Coronary artery (tissue), 2 donors: ENCODE data around the gene ANXA4.
"Not testable (repeated sequence)": the region's sequence is repeated elsewhere in the genome, so short reads cannot be mapped to it uniquely, and the experiment has no call there.

Experiments
- DNase-seq: peaks from one replicate; pipeline ENCODE4 v3.0.0-alpha.2; 2017; ENCODE audit warnings: low spot score
- H3K27ac ChIP-seq, 2 donors: fragments of 200-600 bp; sonication (generic); one replicate each; pipeline ENCODE4 v1.5.1; 2016 to 2019
- H3K4me3 ChIP-seq: fragments of 200-600 bp; sonication (generic); 2 replicates; pipeline ENCODE4 v1.5.1; 2016; ENCODE audit warnings: mild to moderate bottlenecking, moderate library complexity
- TF ChIP-seq, protein P1 (sequence below): fragments of 200-600 bp; sonication (generic); IDR thresholded peaks from one replicate; pipeline ENCODE4 v1.5.1; 2019; ENCODE audit warnings: antibody characterized with exemption

The ANXA4 gene

DNA sequence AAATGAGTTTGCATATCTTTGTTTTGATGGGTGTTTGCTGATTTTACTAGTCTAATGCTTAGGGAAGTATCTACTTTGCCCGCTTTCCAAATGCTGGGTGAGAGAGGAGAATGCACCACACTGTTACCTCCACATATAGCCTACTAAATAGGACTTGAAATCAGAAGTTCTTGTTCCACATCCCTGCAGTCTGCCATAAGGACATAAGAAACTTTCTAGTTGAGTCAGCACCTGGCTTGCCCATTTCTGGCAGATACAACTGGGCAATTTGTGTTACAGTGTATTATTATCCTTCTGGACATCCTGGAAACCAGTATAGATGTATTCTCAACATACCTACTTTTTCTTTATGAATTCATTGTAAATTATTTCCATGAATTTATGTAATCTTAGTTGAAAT lies 29.5 kb downstream of the ANXA4 start:
- H3K27ac ChIP-seq = peak overlapping the region; percentile 10 to 46
- TF ChIP-seq, protein P1, sequence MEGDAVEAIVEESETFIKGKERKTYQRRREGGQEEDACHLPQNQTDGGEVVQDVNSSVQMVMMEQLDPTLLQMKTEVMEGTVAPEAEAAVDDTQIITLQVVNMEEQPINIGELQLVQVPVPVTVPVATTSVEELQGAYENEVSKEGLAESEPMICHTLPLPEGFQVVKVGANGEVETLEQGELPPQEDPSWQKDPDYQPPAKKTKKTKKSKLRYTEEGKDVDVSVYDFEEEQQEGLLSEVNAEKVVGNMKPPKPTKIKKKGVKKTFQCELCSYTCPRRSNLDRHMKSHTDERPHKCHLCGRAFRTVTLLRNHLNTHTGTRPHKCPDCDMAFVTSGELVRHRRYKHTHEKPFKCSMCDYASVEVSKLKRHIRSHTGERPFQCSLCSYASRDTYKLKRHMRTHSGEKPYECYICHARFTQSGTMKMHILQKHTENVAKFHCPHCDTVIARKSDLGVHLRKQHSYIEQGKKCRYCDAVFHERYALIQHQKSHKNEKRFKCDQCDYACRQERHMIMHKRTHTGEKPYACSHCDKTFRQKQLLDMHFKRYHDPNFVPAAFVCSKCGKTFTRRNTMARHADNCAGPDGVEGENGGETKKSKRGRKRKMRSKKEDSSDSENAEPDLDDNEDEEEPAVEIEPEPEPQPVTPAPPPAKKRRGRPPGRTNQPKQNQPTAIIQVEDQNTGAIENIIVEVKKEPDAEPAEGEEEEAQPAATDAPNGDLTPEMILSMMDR = no peak
- no peak for DNase-seq
- no peak overlapping the region for H3K4me3 ChIP-seq

DNA sequence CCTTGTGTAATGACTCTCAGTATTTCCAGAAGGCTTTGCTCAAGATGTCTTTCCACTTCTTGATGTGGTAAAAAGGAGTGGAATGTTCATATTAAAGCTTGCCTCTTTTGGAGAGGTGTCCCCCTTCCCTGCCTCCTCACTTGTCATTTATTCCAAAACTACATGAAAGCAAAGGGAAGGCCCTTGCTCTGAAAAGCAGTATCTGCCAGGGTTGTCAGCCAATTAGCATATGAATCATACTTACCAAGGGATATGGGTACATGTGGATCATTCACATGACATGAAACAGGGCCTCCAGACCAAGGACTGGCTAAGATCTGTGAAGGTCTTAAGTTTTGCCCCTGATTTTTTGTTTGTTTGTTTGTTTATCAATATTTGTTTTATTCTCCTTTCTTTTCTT lies 31.3 kb downstream of the ANXA4 start:
- TF ChIP-seq, protein P1 = no peak
- no peak for DNase-seq
- Histone ChIP-seq H3K4me3 (no peak overlapping the region), H3K27ac (peak overlapping the region; percentile 4 to 39)

DNA sequence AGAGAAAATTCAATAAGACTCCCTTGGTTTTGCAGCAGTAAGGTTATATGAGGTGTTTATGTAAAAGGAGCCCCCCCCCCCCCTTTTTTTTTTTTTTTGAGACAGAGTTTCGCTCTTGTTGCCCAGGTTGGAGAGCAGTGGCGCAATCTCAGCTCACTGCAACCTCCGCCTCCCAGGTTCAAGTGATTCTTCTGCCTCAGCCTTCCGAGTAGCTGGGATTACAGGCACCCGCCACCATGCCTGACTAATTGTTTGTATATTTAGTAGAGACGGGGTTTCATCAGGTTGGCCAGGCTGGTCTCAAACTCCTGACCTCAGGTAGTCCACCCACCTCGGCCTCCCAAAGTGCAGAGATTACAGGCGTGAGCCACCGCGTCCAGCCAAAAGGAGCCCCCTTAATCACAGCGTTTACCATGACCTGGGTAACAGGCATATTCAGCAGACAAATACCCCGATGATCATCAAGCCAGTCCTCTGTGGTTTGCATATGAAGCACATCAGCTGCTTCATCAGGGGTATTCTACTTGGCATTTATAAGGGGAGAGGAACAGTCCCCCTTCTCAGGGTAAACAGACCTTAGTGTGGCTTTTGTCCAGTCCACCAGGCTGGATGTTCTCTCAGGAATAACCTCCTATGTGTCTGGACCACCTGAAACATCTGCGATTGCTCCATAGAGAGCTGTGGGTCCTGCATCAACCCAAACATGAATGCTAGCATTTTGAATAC lies 32.5 kb downstream of the ANXA4 start:
- not testable (repeated sequence) for DNase-seq, H3K4me3 ChIP-seq
- H3K27ac ChIP-seq = peak overlapping the region; percentile 4 to 51

DNA sequence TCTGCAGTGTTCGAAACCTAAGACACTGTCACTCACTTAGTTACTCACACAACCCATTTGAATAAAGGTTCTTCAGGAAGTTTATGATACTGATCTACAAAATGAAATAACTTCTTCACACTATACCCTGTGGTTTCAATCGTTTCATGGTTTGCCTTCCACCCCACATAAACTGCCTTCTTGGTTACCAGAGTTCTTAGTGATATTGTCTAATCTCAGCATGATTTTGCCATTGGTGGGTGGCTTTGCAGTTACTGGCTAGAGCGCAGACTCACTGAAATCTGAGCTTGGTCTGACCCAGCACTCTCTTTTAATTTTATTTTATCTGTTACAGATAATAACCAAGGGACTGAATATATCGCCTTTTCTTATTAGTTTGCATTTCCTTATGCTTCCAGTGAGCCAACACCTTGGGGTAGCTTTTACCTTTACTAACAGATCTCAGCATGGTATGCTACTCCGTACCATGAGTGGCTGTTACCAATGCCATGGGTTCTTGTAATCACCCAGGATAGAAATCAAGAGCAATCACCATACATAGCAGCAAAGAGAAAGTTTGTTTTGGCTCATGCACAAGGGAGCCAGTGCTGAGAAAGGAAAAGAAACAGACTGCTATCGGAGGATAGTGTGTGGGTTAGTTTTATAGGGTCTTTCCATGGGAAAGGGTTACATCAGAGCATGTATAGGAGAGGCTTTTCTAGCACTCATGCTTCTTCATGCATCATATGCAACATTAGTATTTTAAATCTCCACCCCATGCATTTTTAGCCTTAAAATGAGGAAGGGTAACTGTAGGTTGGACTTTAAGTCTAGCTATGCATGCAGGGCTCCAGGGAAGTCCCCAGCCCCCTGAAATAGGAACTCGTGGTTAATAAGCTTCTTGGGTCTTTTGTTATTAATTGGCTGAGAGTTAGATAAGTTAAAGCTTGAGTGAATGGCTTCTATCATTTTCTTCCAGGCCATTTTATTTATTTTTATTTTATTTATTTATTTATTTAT lies 33.3 kb downstream of the ANXA4 start:
- DNase-seq = no peak
- peak overlapping the region; percentile 1 for H3K4me3 ChIP-seq
- TF ChIP-seq, protein P1 = no peak
- peak overlapping the region in 1 of 2 donors; percentile 51 for H3K27ac ChIP-seq

DNA sequence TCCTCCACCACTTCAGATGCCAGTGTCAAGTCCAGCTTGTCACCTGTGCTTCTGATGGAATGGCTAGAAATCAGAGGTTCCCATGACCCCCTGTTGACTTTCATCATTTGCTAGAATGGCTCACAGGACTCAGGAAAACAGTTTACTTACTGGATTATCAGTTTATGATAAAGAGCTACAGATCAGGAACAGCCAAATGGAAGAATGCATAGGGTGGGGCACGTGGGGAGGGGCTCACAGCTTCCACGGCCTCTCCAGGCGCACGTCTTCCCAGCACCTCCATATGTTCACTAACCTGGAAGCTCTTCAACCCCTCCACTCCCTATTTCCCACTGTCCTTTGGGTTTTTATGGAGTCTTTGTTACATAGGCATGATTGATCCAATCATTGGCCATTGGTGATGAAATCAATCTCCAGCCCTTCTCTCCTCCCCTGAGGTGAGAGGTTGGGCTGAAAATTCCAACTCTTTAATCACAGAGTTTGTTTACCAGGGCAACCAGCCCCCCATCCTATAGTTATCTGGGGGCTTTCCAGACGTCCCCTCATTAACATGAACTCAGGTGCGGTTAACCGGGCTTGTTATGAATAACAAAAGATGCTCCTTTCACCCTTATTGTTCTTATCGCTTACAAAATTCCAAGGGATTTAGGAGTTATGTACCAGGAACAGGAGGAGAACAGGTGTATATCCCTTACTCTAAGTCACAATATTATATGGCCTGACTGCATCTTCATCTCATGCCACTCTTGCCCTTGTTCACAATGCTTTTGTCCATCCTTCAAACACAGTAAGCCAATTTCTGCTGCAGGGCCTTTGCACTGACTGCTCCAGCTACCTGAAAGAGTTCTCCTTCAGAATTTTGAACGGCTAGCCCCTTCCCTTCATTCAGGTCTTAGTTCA lies 35.2 kb downstream of the ANXA4 start:
- no peak for DNase-seq
- TF ChIP-seq, protein P1 = no peak
- no peak overlapping the region for H3K27ac ChIP-seq

DNA sequence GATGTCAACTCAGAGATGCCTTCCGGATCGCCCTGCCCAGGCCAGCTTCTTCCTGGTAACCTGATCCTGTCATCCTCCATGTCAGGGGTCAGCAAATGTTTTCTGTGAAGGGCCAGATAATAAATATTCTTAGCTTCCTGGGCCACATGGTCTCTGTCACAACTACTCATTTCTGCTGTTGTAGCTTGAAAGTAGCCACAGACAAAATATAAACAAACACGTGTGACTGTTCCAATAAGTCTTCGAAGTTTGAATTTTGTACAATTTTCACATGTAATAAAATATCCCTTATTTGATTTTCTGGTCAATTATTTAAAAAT lies 35.8 kb downstream of the ANXA4 start:
- DNase-seq = no peak
- TF ChIP-seq, protein P1 = no peak
- no peak overlapping the region for H3K27ac ChIP-seq
- no peak overlapping the region for H3K4me3 ChIP-seq

More for the DNA sequence above, 35.2 kb downstream of the ANXA4 start:
- H3K4me3 ChIP-seq = no peak overlapping the region
